ENCODE measurements around the gene GAL3ST2. TPM values are rescaled to one million over a fixed set of nuclear protein-coding genes. Genes with fewer than 3 reads are reported as not detected.
"Not testable (repeated sequence)": the region's sequence is repeated elsewhere in the genome, so short reads cannot be mapped to it uniquely, and the experiment has no call there.

GAL3ST2 gene
- total and polyA plus RNA-seq, 4 experiments from 2014 or later: 0.14 to 0.39 TPM; not detected in 2

- CTCF ChIA-PET (ENCODE audit: partially characterized antibody): interaction anchor here (1.0 kb wide), 1 partner anchor 125 kb away, joined by 3 read pairs; no protein-coding TSS in a partner anchor
- no peaks in the 10 kb centered on the region for H3K4me1 ChIP-seq (ENCODE audit: insufficient read depth, low read length)
- Mint-ChIP-seq H3K4me1 (peaks cover 0 to 7% (median 3%) of the 10 kb centered on the region in 4 donors), H3K4me3 (no peak overlapping the region), H3K36me3 (peaks cover 9 to 19% of the 10 kb centered on the region in 2 donors), H3K27ac (peak overlapping the region in 1 of 7 donors; percentile 35), H3K27me3 (no peaks in the 10 kb centered on the region), H3K9me3 (peaks cover 0 to 2% (median 0%) of the 10 kb centered on the region in 8 donors)
- intact Hi-C loops (cut with micrococcal nuclease): no loop called here
- H3K4me3 ChIP-seq (ENCODE audit: low read length in 2 of 2): no peak overlapping the region
- DNase-seq: no peak
- H3K27me3 ChIP-seq (ENCODE audit: insufficient read depth, low read length): no peaks in the 10 kb centered on the region
- H3K27ac ChIP-seq (ENCODE audit: low read depth, low read length): no peak overlapping the region
- peaks cover 9% of the 10 kb centered on the region for H3K36me3 ChIP-seq (ENCODE audit: insufficient read depth, low read length)
- no peaks in the 10 kb centered on the region for H3K9me3 ChIP-seq (ENCODE audit: control insufficient read depth in 1 of 2, low read length in 2 of 2)
- POLR2A ChIA-PET (ENCODE audit: partially characterized antibody): no interaction called here
Observed at GRCh38 chr2:241753493-241753892, 23.1 kb upstream of the GAL3ST2 start.

- H3K4me3 ChIP-seq (ENCODE audit: low read length in 2 of 2): no peak overlapping the region
- no peaks in the 10 kb centered on the region for H3K4me1 ChIP-seq (ENCODE audit: insufficient read depth, low read length)
- ChIA-PET POLR2A (ENCODE audit: partially characterized antibody) (interaction anchor here (1.1 kb wide), 1 partner anchor 9 kb away, joined by 3 read pairs; no protein-coding TSS in a partner anchor), CTCF (ENCODE audit: partially characterized antibody) (interaction anchor here (1.0 kb wide), 1 partner anchor 124 kb away, joined by 3 read pairs; no protein-coding TSS in a partner anchor)
- intact Hi-C loops (cut with micrococcal nuclease): no loop called here
- H3K9me3 ChIP-seq (ENCODE audit: control insufficient read depth in 1 of 2, low read length in 2 of 2): no peaks in the 10 kb centered on the region
- H3K27ac ChIP-seq (ENCODE audit: low read depth, low read length): no peak overlapping the region
- Mint-ChIP-seq H3K27ac (peak overlapping the region in 4 of 7 donors; percentile 30 to 48 (median 41)), H3K9me3 (peaks cover 0 to 2% (median 0%) of the 10 kb centered on the region in 8 donors), H3K4me1 (peaks cover under 1 to 13% (median 3%) of the 10 kb centered on the region in 4 donors), H3K27me3 (no peaks in the 10 kb centered on the region), H3K36me3 (peaks cover 9 to 16% of the 10 kb centered on the region in 2 donors), H3K4me3 (no peak overlapping the region)
- peaks cover 9% of the 10 kb centered on the region for H3K36me3 ChIP-seq (ENCODE audit: insufficient read depth, low read length)
- no peaks in the 10 kb centered on the region for H3K27me3 ChIP-seq (ENCODE audit: insufficient read depth, low read length)
- DNase-seq: peak in 1 of 5 donors; percentile 26
Observed at GRCh38 chr2:241754042-241754441, 22.6 kb upstream of the GAL3ST2 start.

- CTCF ChIA-PET (ENCODE audit: partially characterized antibody): no interaction called here
- POLR2A ChIA-PET (ENCODE audit: partially characterized antibody): no interaction called here
- H3K27me3 Mint-ChIP-seq: no peaks in the 10 kb centered on the region
- no peak overlapping the region for H3K4me3 Mint-ChIP-seq
- DNase-seq: peak in 1 of 5 donors; percentile 31
- Histone ChIP-seq H3K27me3 (ENCODE audit: insufficient read depth, low read length) (no peaks in the 10 kb centered on the region), H3K4me1 (ENCODE audit: insufficient read depth, low read length) (no peaks in the 10 kb centered on the region), H3K9me3 (ENCODE audit: control insufficient read depth in 1 of 2, low read length in 2 of 2) (no peaks in the 10 kb centered on the region), H3K27ac (ENCODE audit: low read depth, low read length) (no peak overlapping the region), H3K36me3 (ENCODE audit: insufficient read depth, low read length) (peaks cover 9% of the 10 kb centered on the region), H3K4me3 (ENCODE audit: low read length in 2 of 2) (no peak overlapping the region)
- peaks cover 0 to 1% (median 0%) of the 10 kb centered on the region in 8 donors for H3K9me3 Mint-ChIP-seq
- H3K4me1 Mint-ChIP-seq: peaks cover 6 to 21% (median 10%) of the 10 kb centered on the region in 4 donors
- H3K36me3 Mint-ChIP-seq: peaks cover 17 to 18% of the 10 kb centered on the region in 2 donors
- intact Hi-C loops (cut with micrococcal nuclease): no loop called here
- H3K27ac Mint-ChIP-seq: no peak overlapping the region
Observed at GRCh38 chr2:241755166-241755565, 21.5 kb upstream of the GAL3ST2 start.

GRCh38 chr2:241755777-241756176 is 20.8 kb upstream of the GAL3ST2 start:
- Mint-ChIP-seq H3K27me3 (no peaks in the 10 kb centered on the region), H3K9me3 (peaks cover 0 to 2% (median 0%) of the 10 kb centered on the region in 8 donors), H3K36me3 (peaks cover 19 to 20% of the 10 kb centered on the region in 2 donors), H3K4me3 (no peak overlapping the region), H3K4me1 (peaks cover 7 to 23% (median 11%) of the 10 kb centered on the region in 4 donors), H3K27ac (no peak overlapping the region)
- intact Hi-C loops (cut with micrococcal nuclease): no loop called here
- POLR2A ChIA-PET (ENCODE audit: partially characterized antibody): interaction anchor here (1.5 kb wide), 1 partner anchor 15 kb away, joined by 3 read pairs; no protein-coding TSS in a partner anchor
- Histone ChIP-seq H3K4me1 (ENCODE audit: insufficient read depth, low read length) (peaks cover 3% of the 10 kb centered on the region), H3K4me3 (ENCODE audit: low read length in 2 of 2) (no peak overlapping the region), H3K9me3 (ENCODE audit: control insufficient read depth in 1 of 2, low read length in 2 of 2) (no peaks in the 10 kb centered on the region), H3K27ac (ENCODE audit: low read depth, low read length) (no peak overlapping the region), H3K36me3 (ENCODE audit: insufficient read depth, low read length) (peaks cover 9% of the 10 kb centered on the region), H3K27me3 (ENCODE audit: insufficient read depth, low read length) (no peaks in the 10 kb centered on the region)
- peak in 1 of 5 donors; percentile 24 for DNase-seq
- CTCF ChIA-PET (ENCODE audit: partially characterized antibody): no interaction called here

GRCh38 chr2:241759067-241759807 is 17.4 kb upstream of the GAL3ST2 start:
- peaks cover 36% of the 10 kb centered on the region for H3K4me1 ChIP-seq (ENCODE audit: insufficient read depth, low read length)
- Mint-ChIP-seq H3K4me3 (peak overlapping the region in 3 of 8 donors; percentile 7 to 67 (median 18)), H3K4me1 (peaks cover 27 to 50% (median 33%) of the 10 kb centered on the region in 4 donors), H3K9me3 (peaks cover 0 to 6% (median 0%) of the 10 kb centered on the region in 8 donors), H3K36me3 (peaks cover 26 to 27% of the 10 kb centered on the region in 2 donors), H3K27ac (peak overlapping the region in 5 of 7 donors; percentile 31 to 90 (median 71)), H3K27me3 (no peaks in the 10 kb centered on the region)
- DNase-seq: peak in 1 of 5 donors; percentile 47
- ChIA-PET CTCF (ENCODE audit: partially characterized antibody) (no interaction called here), POLR2A (ENCODE audit: partially characterized antibody) (interaction anchor here (1.1 kb wide), 1 partner anchor 85 kb away, joined by 3 read pairs; no protein-coding TSS in a partner anchor)
- peaks cover 9% of the 10 kb centered on the region for H3K36me3 ChIP-seq (ENCODE audit: insufficient read depth, low read length)
- H3K27me3 ChIP-seq (ENCODE audit: insufficient read depth, low read length): no peaks in the 10 kb centered on the region
- no peak overlapping the region for H3K27ac ChIP-seq (ENCODE audit: low read depth, low read length)
- intact Hi-C loops (cut with micrococcal nuclease): loop anchor here (1.0 kb wide), 2 partner anchors 13 to 24 kb away; no protein-coding TSS in a partner anchor
- H3K9me3 ChIP-seq (ENCODE audit: control insufficient read depth in 1 of 2, low read length in 2 of 2): no peaks in the 10 kb centered on the region
- H3K4me3 ChIP-seq (ENCODE audit: low read length in 2 of 2): no peak overlapping the region

DNA sequence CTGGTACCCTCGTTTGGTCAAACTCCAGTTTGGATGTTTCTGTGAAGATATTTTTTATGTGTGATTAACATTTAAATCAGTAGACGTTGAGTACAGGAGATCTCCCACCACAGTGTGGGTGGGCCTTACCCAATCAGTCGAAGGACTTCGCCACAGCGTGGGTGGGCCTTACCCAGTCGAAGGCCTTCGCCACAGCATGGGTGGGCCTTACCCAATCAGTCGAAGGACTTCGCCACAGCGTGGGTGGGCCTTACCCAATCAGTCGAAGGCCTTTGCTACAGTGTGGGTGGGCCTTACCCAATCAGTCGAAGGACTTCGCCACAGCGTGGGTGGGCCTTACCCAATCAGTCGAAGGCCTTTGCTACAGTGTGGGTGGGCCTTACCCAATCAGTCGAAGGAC is 16.7 kb upstream of the GAL3ST2 start:
- Mint-ChIP-seq H3K4me1 (peaks cover 28 to 53% (median 36%) of the 10 kb centered on the region in 4 donors), H3K4me3 (peak overlapping the region in 2 of 8 donors; percentile 18 to 67), H3K27ac (peak overlapping the region in 5 of 7 donors; percentile 31 to 90 (median 71)), H3K36me3 (peaks cover 26 to 27% of the 10 kb centered on the region in 2 donors)
- peaks cover 42% of the 10 kb centered on the region for H3K4me1 ChIP-seq (ENCODE audit: insufficient read depth, low read length)
- H3K4me3 ChIP-seq (ENCODE audit: low read length in 2 of 2); H3K27ac ChIP-seq (ENCODE audit: low read depth, low read length); H3K27me3 Mint-ChIP-seq; H3K9me3 Mint-ChIP-seq; CTCF ChIA-PET (ENCODE audit: partially characterized antibody); H3K27me3 ChIP-seq (ENCODE audit: insufficient read depth, low read length); H3K36me3 ChIP-seq (ENCODE audit: insufficient read depth, low read length); H3K9me3 ChIP-seq (ENCODE audit: control insufficient read depth in 1 of 2, low read length in 2 of 2): not testable (repeated sequence)
- POLR2A ChIA-PET (ENCODE audit: partially characterized antibody): interaction anchor here (1.1 kb wide), 1 partner anchor 84 kb away, joined by 3 read pairs; no protein-coding TSS in a partner anchor
- intact Hi-C loops (cut with micrococcal nuclease): loop anchor here (1.0 to 5.0 kb wide), 5 partner anchors 12 to 97 kb away; partner anchors contain the start of gene PDCD1
- peak in 1 of 5 donors; percentile 7 for DNase-seq

DNA sequence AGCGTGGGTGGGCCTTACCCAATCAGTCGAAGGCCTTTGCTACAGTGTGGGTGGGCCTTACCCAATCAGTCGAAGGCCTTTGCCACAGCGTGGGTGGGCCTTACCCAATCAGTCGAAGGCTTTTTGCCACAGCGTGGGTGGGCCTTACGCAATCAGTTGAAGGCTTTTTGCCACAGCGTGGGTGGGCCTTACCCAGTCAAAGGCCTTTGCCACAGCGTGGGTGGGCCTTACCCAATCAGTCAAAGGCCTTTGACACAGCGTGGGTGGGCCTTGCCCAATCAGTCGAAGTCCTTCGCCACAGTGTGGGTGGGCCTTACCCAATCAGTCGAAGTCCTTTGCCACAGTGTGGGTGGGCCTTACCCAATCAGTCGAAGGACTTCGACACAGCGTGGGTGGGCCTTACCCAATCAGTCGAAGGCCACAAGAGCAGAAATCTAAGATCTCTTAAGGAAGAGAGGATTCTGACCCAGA is 16.3 kb upstream of the GAL3ST2 start:
- no peak overlapping the region for H3K27ac ChIP-seq (ENCODE audit: low read depth, low read length)
- ChIA-PET CTCF (ENCODE audit: partially characterized antibody) (no interaction called here), POLR2A (ENCODE audit: partially characterized antibody) (no interaction called here)
- no peaks in the 10 kb centered on the region for H3K27me3 ChIP-seq (ENCODE audit: insufficient read depth, low read length)
- peak overlapping the region in 1 of 7 donors; percentile 89 for H3K27ac Mint-ChIP-seq
- H3K27me3 Mint-ChIP-seq: no peaks in the 10 kb centered on the region
- no peak overlapping the region for H3K4me3 ChIP-seq (ENCODE audit: low read length in 2 of 2)
- peak in 1 of 5 donors; percentile 29 for DNase-seq
- H3K4me1 ChIP-seq (ENCODE audit: insufficient read depth, low read length): peaks cover 42% of the 10 kb centered on the region
- peaks cover 0 to 6% (median 0%) of the 10 kb centered on the region in 8 donors for H3K9me3 Mint-ChIP-seq
- peaks cover 7% of the 10 kb centered on the region for H3K36me3 ChIP-seq (ENCODE audit: insufficient read depth, low read length)
- H3K4me1 Mint-ChIP-seq: peaks cover 28 to 53% (median 36%) of the 10 kb centered on the region in 4 donors
- peak overlapping the region in 1 of 8 donors; percentile 53 for H3K4me3 Mint-ChIP-seq
- intact Hi-C loops (cut with micrococcal nuclease): loop anchor here (5.0 kb wide), 3 partner anchors 42 to 97 kb away; partner anchors contain the start of gene PDCD1
- H3K9me3 ChIP-seq (ENCODE audit: control insufficient read depth in 1 of 2, low read length in 2 of 2): no peaks in the 10 kb centered on the region
- H3K36me3 Mint-ChIP-seq: peaks cover 26 to 27% of the 10 kb centered on the region in 2 donors
